ENCODE results near the gene ESRRA.

- TF ChIP-seq EZH2 (IDR thresholded peaks at IDR 0.05; ENCODE audit: insufficient read depth, poor library complexity, severe bottlenecking) (no peak), EZH2phosphoT487 (IDR thresholded peaks at IDR 0.05; ENCODE audit: insufficient read depth, low read depth) (no peak)
These were observed 9.7 kb downstream of the ESRRA start for GRCh38 chr11:64314805-64315561.

Measured in GM23248 (cell line).